HG03442 (cell line): ENCODE results near the gene QRSL1.
"Not testable (repeated sequence)": the region's sequence is repeated elsewhere in the genome, so short reads cannot be mapped to it uniquely, and the experiment has no call there.

ENCODE experiments used
- ATAC-seq: cut with Tn5 transposase; IDR thresholded peaks from one replicate; pipeline ENCODE4 v1.9.1; 2021; ENCODE audit warnings: mild to moderate bottlenecking, moderate library complexity; ENCODE audit not compliant: unreplicated experiment

Gene QRSL1

GRCh38 chr6:106629103-106629858 is at the start of gene QRSL1, which contains the start of gene RTN4IP1:
QRSL1 (plus strand) TSS chr6:106629578; CDS start chr6:106629682, 104 bp downstream.
RTN4IP1 (minus strand) TSS chr6:106629498; CDS start chr6:106629021, 477 bp downstream.
- peak; percentile 79 for ATAC-seq

GRCh38 chr6:106581468-106581867 is 47.9 kb upstream of the QRSL1 start:
- no peak for ATAC-seq

- no peak for ATAC-seq
Measured at GRCh38 chr6:106586815-106587415, 42.5 kb upstream of the QRSL1 start.

GRCh38 chr6:106588937-106589336 is 40.4 kb upstream of the QRSL1 start:
- not testable (repeated sequence) for ATAC-seq

GRCh38 chr6:106591111-106591825 is 38.1 kb upstream of the QRSL1 start:
- ATAC-seq = no peak

- no peak for ATAC-seq
Measured at GRCh38 chr6:106599440-106599839, 29.9 kb upstream of the QRSL1 start.

GRCh38 chr6:106600329-106600728 is 29.0 kb upstream of the QRSL1 start:
- no peak for ATAC-seq

- ATAC-seq = peak; percentile 75
Measured at GRCh38 chr6:106608080-106608668, 21.2 kb upstream of the QRSL1 start.

GRCh38 chr6:106609699-106610098 is 19.7 kb upstream of the QRSL1 start:
- ATAC-seq = no peak

GRCh38 chr6:106611030-106611429 is 18.3 kb upstream of the QRSL1 start:
- ATAC-seq = no peak

GRCh38 chr6:106612671-106613416 is 16.5 kb upstream of the QRSL1 start:
- no peak for ATAC-seq

GRCh38 chr6:106613590-106613989 is 15.8 kb upstream of the QRSL1 start:
- no peak for ATAC-seq

GRCh38 chr6:106614166-106614565 is 15.2 kb upstream of the QRSL1 start:
- no peak for ATAC-seq

- no peak for ATAC-seq
Measured at GRCh38 chr6:106614592-106615257, 14.7 kb upstream of the QRSL1 start.

- ATAC-seq = no peak
Measured at GRCh38 chr6:106617302-106617701, 12.1 kb upstream of the QRSL1 start.

GRCh38 chr6:106617857-106618256 is 11.5 kb upstream of the QRSL1 start:
- ATAC-seq = no peak

GRCh38 chr6:106618324-106618723 is 11.1 kb upstream of the QRSL1 start:
- no peak for ATAC-seq

GRCh38 chr6:106619223-106619622 is 10.2 kb upstream of the QRSL1 start:
- no peak for ATAC-seq

GRCh38 chr6:106620931-106621672 is 8.3 kb upstream of the QRSL1 start:
- ATAC-seq = no peak
